Karpas-422 (cell line): Measurements from ENCODE around the gene HGS. TPM values are rescaled to one million over a fixed set of nuclear protein-coding genes. Genes with fewer than 3 reads are reported as not detected.

Experiments
- DNase-seq: peaks from one replicate; pipeline ENCODE4 v3.0.0-alpha.2; 2015
- H2AFZ ChIP-seq: fragments of 200-600 bp; sonication (generic); 2 replicates; pipeline ENCODE4 v1.6.1; 2014; ENCODE audit warnings: antibody characterized with exemption, low read length, mixed read lengths
- H3K27ac ChIP-seq: fragments of 200-600 bp; sonication (generic); 2 replicates; pipeline ENCODE4 v1.5.1; 2014; ENCODE audit warnings: mild to moderate bottlenecking, low read length, moderate library complexity
- H3K27me3 ChIP-seq: fragments of 200-600 bp; sonication (generic); 2 replicates; pipeline ENCODE4 v1.6.1; 2014; ENCODE audit warnings: low read length, mixed read lengths
- H3K36me3 ChIP-seq: fragments of 200-600 bp; sonication (generic); 2 replicates; pipeline ENCODE4 v1.6.1; 2014; ENCODE audit warnings: low read length, mixed read lengths; ENCODE audit not compliant: insufficient read depth
- H3K4me1 ChIP-seq: fragments of 200-600 bp; sonication (generic); 2 replicates; pipeline ENCODE4 v1.6.1; 2014; ENCODE audit warnings: mild to moderate bottlenecking, low read length, mixed read lengths
- H3K4me2 ChIP-seq: fragments of 200-600 bp; sonication (generic); 2 replicates; pipeline ENCODE4 v1.6.1; 2014; ENCODE audit warnings: low read length, low read depth, mild to moderate bottlenecking; ENCODE audit not compliant: poor library complexity, severe bottlenecking
- H3K4me3 ChIP-seq: fragments of 200-600 bp; sonication (generic); 2 replicates; pipeline ENCODE4 v1.5.1; 2014; ENCODE audit warnings: mild to moderate bottlenecking, antibody characterized with exemption, low read length, mixed read lengths
- H3K79me2 ChIP-seq: fragments of 200-600 bp; sonication (generic); 2 replicates; pipeline ENCODE4 v1.6.1; 2014; ENCODE audit warnings: mild to moderate bottlenecking, low read length, mixed read lengths
- H3K9ac ChIP-seq: fragments of 200-600 bp; sonication (generic); 2 replicates; pipeline ENCODE4 v1.6.0; 2014; ENCODE audit warnings: low read length
- H3K9me2 ChIP-seq: fragments of 200-600 bp; sonication (generic), shearing (Covaris generic); replicated peaks from 2 replicates; pipeline ENCODE4 v1.6.0; 2014; ENCODE audit warnings: mild to moderate bottlenecking, low read length, moderate library complexity; ENCODE audit not compliant: insufficient read depth
- H3K9me3 ChIP-seq: fragments of 300-700, 200-600 bp; sonication (generic); 2 replicates; pipeline ENCODE4 v1.6.1; 2014; ENCODE audit warnings: low read length, mixed read lengths
- H4K20me1 ChIP-seq: fragments of 200-600 bp; sonication (generic); 2 replicates; pipeline ENCODE4 v1.6.1; 2014; ENCODE audit warnings: mild to moderate bottlenecking, antibody characterized with exemption, low read length, low read depth; ENCODE audit not compliant: insufficient read depth
- total RNA-seq: library from RNA; depleted of rRNA; stranded (reverse); fragments of >200 nt; shearing (Covaris generic); gene quantifications from 2 replicates; pipeline ENCODE4 v1.2.3, GENCODE V29; 2014; ENCODE audit warnings: low replicate concordance

Gene HGS
- total RNA-seq, 1 experiment from 2014 or later, result 57.2 TPM

- Histone ChIP-seq H3K4me3 (no peak overlapping the region), H3K4me1 (no peaks in the 10 kb centered on the region), H3K79me2 (peaks cover 8% of the 10 kb centered on the region), H3K27me3 (no peaks in the 10 kb centered on the region), H2AFZ (no peak overlapping the region), H3K27ac (no peak overlapping the region), H3K9me3 (no peaks in the 10 kb centered on the region), H3K36me3 (peaks cover 11% of the 10 kb centered on the region; the same call in 1 of the 2 replicates), H3K9me2 (no peaks in the 10 kb centered on the region), H3K4me2 (no peak overlapping the region), H4K20me1 (peaks cover 8% of the 10 kb centered on the region; the same call in 1 of the 2 replicates), H3K9ac (no peak overlapping the region)
- DNase-seq, result no peak
Observed at GRCh38 chr17:81694810-81695209, 11.0 kb downstream of the HGS start.

GRCh38 chr17:81695211-81695610 is 11.4 kb downstream of the HGS start:
- Histone ChIP-seq H3K9ac (no peak overlapping the region), H3K4me1 (no peaks in the 10 kb centered on the region), H3K27ac (no peak overlapping the region), H3K9me3 (no peaks in the 10 kb centered on the region), H3K4me2 (no peak overlapping the region), H3K4me3 (no peak overlapping the region), H4K20me1 (peaks cover 8% of the 10 kb centered on the region; the same call in 1 of the 2 replicates), H3K79me2 (peaks cover 8% of the 10 kb centered on the region), H3K9me2 (no peaks in the 10 kb centered on the region), H3K36me3 (peaks cover 11% of the 10 kb centered on the region; the same call in 1 of the 2 replicates), H2AFZ (no peak overlapping the region), H3K27me3 (no peaks in the 10 kb centered on the region)
- no peak for DNase-seq

- H3K27ac ChIP-seq, result no peak overlapping the region
- no peak overlapping the region for H2AFZ ChIP-seq
- no peak overlapping the region for H3K4me3 ChIP-seq
- peaks cover 11% of the 10 kb centered on the region; the same call in 1 of the 2 replicates for H3K36me3 ChIP-seq
- H3K9me2 ChIP-seq, result no peaks in the 10 kb centered on the region
- peaks cover 11% of the 10 kb centered on the region for H3K79me2 ChIP-seq
- H3K4me1 ChIP-seq, result peaks cover 3% of the 10 kb centered on the region
- H3K9ac ChIP-seq, result no peak overlapping the region
- H3K9me3 ChIP-seq, result no peaks in the 10 kb centered on the region
- H3K27me3 ChIP-seq, result no peaks in the 10 kb centered on the region
- H4K20me1 ChIP-seq, result peaks cover 10% of the 10 kb centered on the region
- no peak for DNase-seq
- H3K4me2 ChIP-seq, result no peak overlapping the region
Observed at GRCh38 chr17:81695801-81696200, 12.0 kb downstream of the HGS start.

- Histone ChIP-seq H3K36me3 (peaks cover 11% of the 10 kb centered on the region; the same call in 1 of the 2 replicates), H3K79me2 (peaks cover 17% of the 10 kb centered on the region), H3K9me3 (no peaks in the 10 kb centered on the region)
Observed at GRCh38 chr17:81696218-81696941, 12.6 kb downstream of the HGS start.

GRCh38 chr17:81697261-81698044 is 13.6 kb downstream of the HGS start:
- Histone ChIP-seq H2AFZ (no peak overlapping the region), H3K9me2 (no peaks in the 10 kb centered on the region), H3K9me3 (no peaks in the 10 kb centered on the region), H4K20me1 (peaks cover 24% of the 10 kb centered on the region), H3K4me2 (no peak overlapping the region), H3K9ac (no peak overlapping the region), H3K79me2 (peaks cover 28% of the 10 kb centered on the region), H3K27me3 (no peaks in the 10 kb centered on the region), H3K36me3 (peaks cover 11% of the 10 kb centered on the region; the same call in 1 of the 2 replicates), H3K4me1 (peaks cover 16% of the 10 kb centered on the region), H3K27ac (no peak overlapping the region), H3K4me3 (no peak overlapping the region)
- DNase-seq, result no peak

More at GRCh38 chr17:81696218-81696941, 12.6 kb downstream of the HGS start:
- H3K9me2 ChIP-seq, result no peaks in the 10 kb centered on the region
- no peaks in the 10 kb centered on the region for H3K27me3 ChIP-seq
- peaks cover 14% of the 10 kb centered on the region for H4K20me1 ChIP-seq
- no peak overlapping the region for H2AFZ ChIP-seq
- H3K4me3 ChIP-seq, result no peak overlapping the region
- no peak overlapping the region for H3K9ac ChIP-seq
- H3K4me2 ChIP-seq, result no peak overlapping the region
- no peak overlapping the region for H3K27ac ChIP-seq
- H3K4me1 ChIP-seq, result peaks cover 9% of the 10 kb centered on the region
- DNase-seq, result no peak

- Histone ChIP-seq H3K9me2 (no peaks in the 10 kb centered on the region), H2AFZ (no peak overlapping the region), H3K36me3 (peaks cover 14% of the 10 kb centered on the region), H3K4me2 (peak overlapping the region; percentile 99), H3K9ac (peak overlapping the region; percentile 99), H3K9me3 (no peaks in the 10 kb centered on the region), H3K79me2 (peaks cover 55% of the 10 kb centered on the region), H3K4me3 (peak overlapping the region; percentile 81; the same call in 1 of the 2 replicates), H3K27me3 (no peaks in the 10 kb centered on the region), H3K27ac (no peak overlapping the region), H4K20me1 (peaks cover 22% of the 10 kb centered on the region), H3K4me1 (peaks cover 24% of the 10 kb centered on the region)
- no peak for DNase-seq
Observed at GRCh38 chr17:81700353-81701287, 16.8 kb downstream of the HGS start.

GRCh38 chr17:81701288-81702071 is 17.7 kb downstream of the HGS start:
- Histone ChIP-seq H3K4me2 (peak overlapping the region; percentile 99), H2AFZ (no peak overlapping the region), H3K9ac (peak overlapping the region; percentile 99), H3K27me3 (no peaks in the 10 kb centered on the region), H3K27ac (peak overlapping the region; percentile 87; the same call in 1 of the 2 replicates), H3K79me2 (peaks cover 58% of the 10 kb centered on the region), H3K9me2 (no peaks in the 10 kb centered on the region), H3K9me3 (no peaks in the 10 kb centered on the region), H3K36me3 (peaks cover 22% of the 10 kb centered on the region), H3K4me1 (peaks cover 24% of the 10 kb centered on the region), H3K4me3 (peak overlapping the region; percentile 81), H4K20me1 (peaks cover 26% of the 10 kb centered on the region)
- DNase-seq, result peak; percentile 69
